Gastroesophageal sphincter (tissue), 4 donors: ENCODE results near the gene LRP6. TPM values are rescaled to one million over a fixed set of nuclear protein-coding genes. Genes with fewer than 3 reads are reported as not detected.

ENCODE experiments used
- ATAC-seq: fragments of 150-250 bp; one replicate; pipeline ENCODE4 v1.9.1; 2016; ENCODE audit warnings: mild to moderate bottlenecking, moderate library complexity
- H3K27ac ChIP-seq, 4 donors: fragments of 200-600 bp; sonication (generic) in 3 of 4; 1 replicate in 3 of 4; 2 replicates in 1 of 4; pipeline ENCODE4 v1.5.1; 2016 to 2019
- H3K27me3 ChIP-seq: fragments of 200-600 bp; sonication (generic); one replicate; pipeline ENCODE4 v1.5.1; 2019
- H3K36me3 ChIP-seq, 2 donors: fragments of 200-600 bp; sonication (generic); one replicate each; pipeline ENCODE4 v1.5.1; 2019; ENCODE audit warnings: control low read depth in 1 of 2
- H3K4me1 ChIP-seq, 3 donors: fragments of 200-600 bp; sonication (generic); 1 replicate in 2 of 3; 2 replicates in 1 of 3; pipeline ENCODE4 v1.5.1; 2016 to 2019; ENCODE audit warnings: control low read depth in 2 of 3
- H3K4me3 ChIP-seq, 2 donors: fragments of 200-600 bp; sonication (generic); one replicate each; pipeline ENCODE4 v1.5.1; 2019; ENCODE audit warnings: mild to moderate bottlenecking in 1 of 2, moderate library complexity in 1 of 2
- H3K9me3 ChIP-seq, 3 donors: fragments of 200-600 bp; sonication (generic); one replicate each; pipeline ENCODE4 v1.5.1; 2017 to 2019; ENCODE audit warnings: control low read depth in 2 of 3
- EP300 ChIP-seq: sonication (generic); formaldehyde crosslinking; IDR thresholded peaks from one replicate; pipeline ENCODE4 v1.6.1; 2017; ENCODE audit warnings: antibody characterized with exemption, mild to moderate bottlenecking
- POLR2A ChIP-seq, 2 donors: fragments of 450-650 bp; IDR thresholded peaks; one replicate each; pipeline ENCODE4 v1.6.1; 2017; ENCODE audit warnings: antibody characterized with exemption in 2 of 2, mild to moderate bottlenecking in 2 of 2, moderate library complexity in 1 of 2
- POLR2AphosphoS5 ChIP-seq: sonication (generic); formaldehyde crosslinking; IDR thresholded peaks from one replicate; pipeline ENCODE4 v1.6.1; 2017; ENCODE audit warnings: antibody characterized with exemption
- WGBS, 2 donors: methylation state at CpG; one replicate each; pipeline ENCODE4 v1.1.5; 2018; ENCODE audit warnings: low coverage in 1 of 2; 5-methylcytosine and 5-hydroxymethylcytosine counted together
- total RNA-seq, 4 donors: library from RNA; depleted of rRNA; stranded (reverse); fragments of >200 nt; gene quantifications; one replicate each; pipeline ENCODE4 v1.1.0, GENCODE V29; 2016
- TF ChIP-seq, protein P1 (sequence below), 4 experiments: fragments of 200-600 bp in 2 of 4; fragments of 450-650 bp in 2 of 4; sonication (generic) in 1 of 4; IDR thresholded peaks; one replicate each; pipeline ENCODE4 v1.5.1; 2017 to 2019; ENCODE audit warnings: antibody characterized with exemption in 4 of 4, mild to moderate bottlenecking in 2 of 4, moderate library complexity in 2 of 4

The LRP6 gene
- total RNA-seq, 4 donors from 2014 or later, result 34.5 to 58.5 (median 42.6) TPM

DNA sequence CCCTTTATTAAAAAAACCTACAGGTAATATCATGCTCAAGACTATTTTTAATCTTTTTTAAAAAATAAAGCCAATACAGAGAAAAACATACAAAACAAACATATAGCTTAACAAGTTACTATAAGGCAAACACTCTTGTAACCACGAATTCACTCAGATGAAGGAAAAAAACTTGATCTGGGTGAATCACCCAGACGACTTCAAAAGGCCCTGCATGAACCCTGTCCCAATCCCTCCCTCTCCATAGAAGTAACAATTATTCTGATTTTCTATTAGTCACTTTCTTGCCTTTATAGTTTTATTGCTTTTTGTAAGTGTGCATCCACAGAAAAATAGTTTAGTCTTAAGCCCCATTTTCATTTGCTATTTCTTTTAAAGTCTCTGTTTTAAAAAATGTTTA is 72.6 kb downstream of the LRP6 start:
- H3K9me3 ChIP-seq, result peaks cover 0 to 10% (median 0%) of the 10 kb centered on the region in 3 donors
- peaks cover 0 to 8% of the 10 kb centered on the region in 2 donors for H3K36me3 ChIP-seq
- no peak overlapping the region for H3K4me3 ChIP-seq
- TF ChIP-seq, protein P1, sequence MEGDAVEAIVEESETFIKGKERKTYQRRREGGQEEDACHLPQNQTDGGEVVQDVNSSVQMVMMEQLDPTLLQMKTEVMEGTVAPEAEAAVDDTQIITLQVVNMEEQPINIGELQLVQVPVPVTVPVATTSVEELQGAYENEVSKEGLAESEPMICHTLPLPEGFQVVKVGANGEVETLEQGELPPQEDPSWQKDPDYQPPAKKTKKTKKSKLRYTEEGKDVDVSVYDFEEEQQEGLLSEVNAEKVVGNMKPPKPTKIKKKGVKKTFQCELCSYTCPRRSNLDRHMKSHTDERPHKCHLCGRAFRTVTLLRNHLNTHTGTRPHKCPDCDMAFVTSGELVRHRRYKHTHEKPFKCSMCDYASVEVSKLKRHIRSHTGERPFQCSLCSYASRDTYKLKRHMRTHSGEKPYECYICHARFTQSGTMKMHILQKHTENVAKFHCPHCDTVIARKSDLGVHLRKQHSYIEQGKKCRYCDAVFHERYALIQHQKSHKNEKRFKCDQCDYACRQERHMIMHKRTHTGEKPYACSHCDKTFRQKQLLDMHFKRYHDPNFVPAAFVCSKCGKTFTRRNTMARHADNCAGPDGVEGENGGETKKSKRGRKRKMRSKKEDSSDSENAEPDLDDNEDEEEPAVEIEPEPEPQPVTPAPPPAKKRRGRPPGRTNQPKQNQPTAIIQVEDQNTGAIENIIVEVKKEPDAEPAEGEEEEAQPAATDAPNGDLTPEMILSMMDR (IDR thresholded peaks at IDR 0.05), result no peak
- TF ChIP-seq POLR2AphosphoS5 (no peak), EP300 (no peak), POLR2A (IDR thresholded peaks at IDR 0.05) (no peak)
- H3K4me1 ChIP-seq, result peaks cover 0 to 7% (median 0%) of the 10 kb centered on the region in 3 donors
- no peak overlapping the region for H3K27ac ChIP-seq
- no peaks in the 10 kb centered on the region for H3K27me3 ChIP-seq
- no peak for ATAC-seq
- 79 to 100% methylated on average over 2 of the region's 2 CpGs for WGBS, 2 donors

DNA sequence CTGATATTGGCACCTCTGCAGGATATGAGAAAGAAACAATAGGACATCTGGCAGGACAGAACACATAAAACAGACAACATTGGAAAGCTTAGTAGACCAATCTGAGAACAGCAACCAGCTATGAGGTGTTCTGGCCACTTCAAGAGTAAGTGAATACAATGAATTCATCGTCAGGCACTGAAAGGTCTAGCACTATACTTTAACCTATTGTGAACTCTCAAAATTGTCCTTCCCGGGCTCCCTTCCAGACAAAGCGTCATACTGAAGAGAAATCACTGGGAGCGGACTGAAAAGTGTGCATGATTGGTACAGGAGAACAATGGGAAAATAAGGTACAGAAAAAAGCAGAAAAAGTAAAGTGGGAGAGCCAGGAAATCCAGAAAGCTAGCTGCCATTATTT is 75.8 kb downstream of the LRP6 start:
- TF ChIP-seq POLR2A (IDR thresholded peaks at IDR 0.05) (no peak), POLR2AphosphoS5 (no peak), EP300 (no peak)
- TF ChIP-seq, protein P1 (IDR thresholded peaks at IDR 0.05), result no peak
- WGBS, 2 donors, result 82 to 87% methylated on average over 4 of the region's 4 CpGs

DNA sequence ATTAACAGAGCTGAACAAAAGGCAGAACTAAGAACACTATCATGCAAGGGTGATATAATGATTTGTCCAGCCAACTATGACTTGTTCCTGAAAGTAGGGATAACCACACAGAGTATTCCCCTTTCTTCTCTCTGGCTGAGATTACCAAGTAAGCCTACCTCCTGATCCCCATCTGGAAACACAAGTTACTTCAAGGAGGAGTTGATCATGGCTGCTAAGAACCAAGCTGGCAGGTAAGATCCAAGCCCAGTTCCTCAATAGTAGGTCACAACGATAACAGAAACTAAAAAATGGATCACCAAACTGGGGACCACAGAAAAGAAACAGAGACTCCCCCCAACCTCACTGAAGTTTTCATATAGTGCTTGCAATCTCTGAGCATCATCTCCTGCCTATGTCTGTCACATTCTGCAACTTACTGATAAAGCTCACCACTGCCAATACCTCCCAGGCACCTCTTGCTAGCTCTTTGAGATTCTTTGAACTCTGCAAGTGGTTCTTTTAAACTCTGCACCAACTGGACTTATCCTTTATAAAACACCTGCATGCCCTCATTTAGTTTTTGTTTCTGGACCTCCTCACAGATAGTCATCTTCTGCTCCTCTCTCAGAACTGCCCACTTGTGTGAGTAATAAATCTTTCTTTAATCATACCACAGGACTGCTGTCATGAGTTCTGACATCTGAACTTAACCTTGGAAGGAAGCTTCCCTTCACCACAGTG is 76.6 kb downstream of the LRP6 start:
- 100% methylated on average over 1 of the region's 1 CpG for WGBS, 2 donors
- ATAC-seq, result no peak
- Histone ChIP-seq H3K36me3 (no peaks in the 10 kb centered on the region), H3K27ac (no peak overlapping the region), H3K27me3 (no peaks in the 10 kb centered on the region), H3K4me3 (no peak overlapping the region), H3K9me3 (peaks cover 0 to 4% (median 0%) of the 10 kb centered on the region in 3 donors), H3K4me1 (peaks cover 0 to 42% (median 2%) of the 10 kb centered on the region in 3 donors)
- no peak for TF ChIP-seq EP300
- no peak for TF ChIP-seq POLR2AphosphoS5
- TF ChIP-seq POLR2A (IDR thresholded peaks at IDR 0.05), result no peak
- TF ChIP-seq, protein P1 (IDR thresholded peaks at IDR 0.05), result no peak

More for the DNA sequence above, 75.8 kb downstream of the LRP6 start:
- H3K4me3 ChIP-seq, result no peak overlapping the region
- peaks cover 0 to 34% (median 0%) of the 10 kb centered on the region in 3 donors for H3K4me1 ChIP-seq
- no peak overlapping the region for H3K27ac ChIP-seq
- ATAC-seq, result no peak
- H3K36me3 ChIP-seq, result no peaks in the 10 kb centered on the region
- H3K27me3 ChIP-seq, result no peaks in the 10 kb centered on the region
- H3K9me3 ChIP-seq, result peaks cover 0 to 4% (median 0%) of the 10 kb centered on the region in 3 donors

GRCh38 chr12:12185414-12185813 is 81.4 kb downstream of the LRP6 start:
- no peaks in the 10 kb centered on the region for H3K36me3 ChIP-seq
- WGBS, 2 donors, result 39 to 52% methylated on average over 2 of the region's 2 CpGs

More at GRCh38 chr12:12185414-12185813, 81.4 kb downstream of the LRP6 start:
- H3K4me1 ChIP-seq, result peaks cover 5 to 84% (median 7%) of the 10 kb centered on the region in 3 donors
- TF ChIP-seq, protein P1 (IDR thresholded peaks at IDR 0.05), result no peak
- TF ChIP-seq POLR2A (IDR thresholded peaks at IDR 0.05) (no peak), EP300 (no peak), POLR2AphosphoS5 (no peak)
- no peak overlapping the region for H3K27ac ChIP-seq
- H3K4me3 ChIP-seq, result no peak overlapping the region
- no peaks in the 10 kb centered on the region for H3K9me3 ChIP-seq
- no peaks in the 10 kb centered on the region for H3K27me3 ChIP-seq
- no peak for ATAC-seq
